GM12874 (cell line): Measurements from ENCODE around the gene UVRAG.

Experiments used
- TF ChIP-seq, protein P1 (sequence below): IDR thresholded peaks from 2 replicates; pipeline ENCODE4 v1.5.1; 2011; ENCODE audit warnings: low read depth, mild to moderate bottlenecking, control low read depth, low read length, moderate library complexity; ENCODE audit not compliant: insufficient read depth

The UVRAG gene

DNA sequence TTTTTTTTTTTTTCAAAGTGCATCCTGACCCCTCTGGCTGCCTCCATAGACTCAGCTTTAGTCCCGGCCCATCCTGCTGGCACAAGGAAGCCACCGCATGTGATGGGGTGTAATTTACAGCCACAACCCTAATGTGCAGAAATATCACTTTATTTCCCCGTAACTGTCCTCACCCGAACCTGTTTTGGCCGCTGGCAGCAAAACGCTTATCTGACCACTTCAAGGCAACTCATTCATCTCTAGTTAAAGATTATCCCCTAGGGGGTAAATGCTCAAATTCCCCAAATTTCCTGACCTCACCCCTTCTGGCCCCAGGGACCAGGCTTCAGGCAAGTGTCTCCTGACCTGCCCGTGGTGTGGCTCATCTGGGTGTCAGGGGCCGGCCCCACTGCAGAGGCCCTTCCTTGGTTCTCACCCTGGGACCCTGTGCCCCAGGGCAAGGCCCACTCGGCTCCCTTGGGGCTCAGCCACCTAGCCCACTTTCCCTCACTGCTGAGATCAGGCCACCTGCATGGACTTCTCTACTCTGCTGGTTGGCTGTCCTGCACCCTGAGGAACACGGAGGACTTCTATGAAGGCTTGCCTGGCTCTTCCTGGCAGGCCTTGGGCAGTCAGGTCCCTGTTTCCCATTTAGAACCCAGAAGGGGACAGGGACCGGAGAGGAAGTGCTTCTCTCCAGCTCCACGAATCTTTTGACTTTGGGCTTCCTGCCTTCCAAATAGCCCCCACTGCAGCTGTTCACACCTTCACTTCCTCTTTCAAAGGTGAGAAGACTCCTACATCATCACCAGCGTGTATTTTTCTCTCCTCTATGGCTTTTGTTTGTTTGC lies 337.9 kb downstream of the UVRAG start:
- TF ChIP-seq, protein P1, sequence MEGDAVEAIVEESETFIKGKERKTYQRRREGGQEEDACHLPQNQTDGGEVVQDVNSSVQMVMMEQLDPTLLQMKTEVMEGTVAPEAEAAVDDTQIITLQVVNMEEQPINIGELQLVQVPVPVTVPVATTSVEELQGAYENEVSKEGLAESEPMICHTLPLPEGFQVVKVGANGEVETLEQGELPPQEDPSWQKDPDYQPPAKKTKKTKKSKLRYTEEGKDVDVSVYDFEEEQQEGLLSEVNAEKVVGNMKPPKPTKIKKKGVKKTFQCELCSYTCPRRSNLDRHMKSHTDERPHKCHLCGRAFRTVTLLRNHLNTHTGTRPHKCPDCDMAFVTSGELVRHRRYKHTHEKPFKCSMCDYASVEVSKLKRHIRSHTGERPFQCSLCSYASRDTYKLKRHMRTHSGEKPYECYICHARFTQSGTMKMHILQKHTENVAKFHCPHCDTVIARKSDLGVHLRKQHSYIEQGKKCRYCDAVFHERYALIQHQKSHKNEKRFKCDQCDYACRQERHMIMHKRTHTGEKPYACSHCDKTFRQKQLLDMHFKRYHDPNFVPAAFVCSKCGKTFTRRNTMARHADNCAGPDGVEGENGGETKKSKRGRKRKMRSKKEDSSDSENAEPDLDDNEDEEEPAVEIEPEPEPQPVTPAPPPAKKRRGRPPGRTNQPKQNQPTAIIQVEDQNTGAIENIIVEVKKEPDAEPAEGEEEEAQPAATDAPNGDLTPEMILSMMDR: no peak

DNA sequence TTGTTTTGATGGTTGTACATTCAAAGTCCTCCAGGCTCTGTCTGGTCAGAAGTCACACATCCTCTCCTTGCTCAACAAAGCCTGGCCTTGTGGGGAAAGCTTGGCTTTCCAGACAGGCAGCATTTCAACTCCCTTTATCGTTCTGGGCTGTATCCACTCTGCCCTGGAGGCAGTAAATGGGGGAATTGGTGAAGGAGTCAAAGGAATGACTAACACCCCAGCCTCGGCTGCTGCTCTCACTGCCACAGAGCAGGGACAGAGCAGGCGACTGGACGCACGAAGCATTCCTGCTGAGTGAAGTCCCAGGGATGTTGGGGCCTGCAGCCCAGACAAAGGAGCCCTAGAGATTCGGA lies 338.5 kb downstream of the UVRAG start:
- TF ChIP-seq, protein P1: no peak

DNA sequence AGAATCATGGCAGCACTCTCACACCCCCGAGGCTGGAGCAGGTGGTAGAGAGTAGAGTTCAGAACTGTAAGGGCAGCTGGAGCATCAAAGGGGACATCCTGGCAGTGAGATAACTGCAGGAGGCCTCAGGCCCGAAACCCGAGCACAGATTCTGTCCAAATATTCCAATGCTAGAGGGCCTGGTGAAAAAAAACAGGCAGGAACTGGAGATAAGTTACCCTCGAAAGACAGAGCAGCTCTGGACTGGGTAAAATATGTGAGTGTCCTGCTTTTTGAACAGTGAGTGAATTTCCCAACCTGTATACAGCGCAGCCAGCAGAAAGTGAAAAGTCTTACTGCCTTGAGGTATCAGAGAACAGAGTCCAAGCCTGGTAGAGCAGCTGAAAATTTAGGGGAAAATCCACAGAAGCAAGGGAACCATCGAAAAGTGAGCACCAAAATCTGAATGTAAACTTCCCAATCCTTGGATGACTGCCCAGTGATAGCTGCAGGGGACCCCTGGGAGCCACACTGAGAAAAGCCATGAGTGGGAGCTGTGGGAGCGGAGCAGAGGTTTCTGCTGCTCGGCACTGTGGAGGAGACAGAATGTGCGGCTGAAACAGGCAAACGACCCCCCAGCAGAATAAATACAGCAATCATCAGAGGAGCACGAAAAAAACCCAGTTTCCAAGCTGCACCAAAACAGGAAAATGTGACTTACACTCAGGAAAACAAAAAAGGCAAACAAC lies 340.7 kb downstream of the UVRAG start:
- TF ChIP-seq, protein P1: no peak

DNA sequence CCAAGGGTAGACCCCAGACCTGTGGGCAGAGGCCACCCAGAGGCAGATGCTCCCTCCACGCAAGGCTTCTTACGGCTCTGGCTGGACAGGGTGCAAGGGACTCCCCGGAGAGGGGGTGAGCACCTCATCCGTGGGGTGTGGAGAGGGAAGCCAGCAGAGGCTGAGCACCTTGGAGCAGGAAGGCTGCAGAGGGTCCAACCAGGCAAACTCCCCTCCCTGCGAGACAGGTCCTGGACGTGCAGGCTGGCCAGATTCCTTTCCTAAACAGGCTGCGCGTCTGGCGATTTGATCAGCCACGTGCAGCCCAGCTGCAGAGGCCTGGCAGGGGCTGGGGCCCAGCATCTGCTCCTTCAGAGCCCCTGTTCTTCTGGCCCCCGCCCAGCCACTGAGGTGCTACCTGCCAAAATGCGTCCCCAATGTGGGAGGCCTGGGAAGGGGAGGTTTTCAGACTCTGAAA lies 342.0 kb downstream of the UVRAG start:
- TF ChIP-seq, protein P1: no peak

DNA sequence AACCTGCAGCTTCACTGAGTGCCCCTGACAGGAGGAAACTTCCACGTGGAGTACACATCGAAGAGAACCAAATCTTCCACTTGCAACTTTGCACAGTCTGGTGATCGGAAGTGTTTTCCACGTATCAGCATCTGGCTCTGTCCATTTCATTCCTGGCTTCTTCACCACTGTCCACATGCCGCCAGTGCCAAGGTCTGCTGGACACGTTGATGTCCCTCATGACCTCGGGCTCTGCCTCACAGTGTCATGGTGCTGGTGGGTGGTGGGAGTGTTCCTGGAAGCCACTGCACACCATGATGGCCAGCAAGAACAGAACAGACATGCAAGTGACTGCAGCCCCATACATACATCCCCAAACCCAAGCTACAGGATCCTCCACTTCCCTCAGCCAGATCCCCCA lies 342.9 kb downstream of the UVRAG start:
- TF ChIP-seq, protein P1: no peak

DNA sequence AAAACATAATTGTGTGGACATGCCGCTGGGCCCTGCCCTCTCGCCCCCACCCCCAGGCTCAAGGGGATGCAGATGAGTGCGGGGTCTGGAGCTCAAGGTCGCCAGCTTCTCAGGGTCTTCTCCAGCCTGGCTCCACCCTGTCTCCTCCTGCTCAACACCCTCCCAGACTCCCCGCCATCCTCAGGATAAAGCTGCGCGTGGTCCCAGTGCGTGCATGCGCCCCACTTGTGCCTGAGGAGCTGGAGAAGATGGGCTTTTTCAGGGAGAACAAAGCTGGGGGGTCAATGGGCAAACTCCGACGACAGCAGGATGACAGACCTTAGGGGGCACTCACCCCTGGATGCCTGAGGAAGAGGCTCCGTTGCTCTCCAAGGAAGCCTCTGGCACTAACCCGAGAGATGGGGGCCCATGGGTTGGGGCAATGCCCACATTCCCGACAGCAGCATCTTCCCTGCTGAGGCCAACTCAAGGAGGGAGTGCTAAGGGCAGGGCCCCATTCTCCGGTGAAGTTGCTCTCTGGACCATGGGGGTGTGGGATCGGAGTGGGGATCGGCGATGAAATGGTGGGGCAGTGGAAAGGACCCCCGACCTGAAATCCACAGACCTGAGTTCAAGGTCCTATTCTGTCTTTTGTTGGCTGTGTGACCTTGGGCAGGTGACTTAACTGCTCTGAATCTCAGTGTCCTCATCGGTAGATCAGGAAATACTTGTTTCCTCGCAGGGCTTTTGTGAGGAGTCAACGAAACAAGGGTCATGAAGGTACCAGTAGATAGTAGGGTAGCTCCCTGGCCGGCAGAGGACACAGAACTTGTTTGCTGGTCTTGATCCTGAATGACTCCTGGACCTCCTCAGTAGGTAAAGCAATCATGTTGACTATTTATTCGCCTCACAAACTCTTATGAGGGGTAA lies 343.6 kb downstream of the UVRAG start:
- TF ChIP-seq, protein P1: no peak
